Skeletal muscle satellite cell (primary cell): ENCODE measurements around the gene KIF26B. TPM values are rescaled to one million over a fixed set of nuclear protein-coding genes. Genes with fewer than 3 reads are reported as not detected.

Experiments used
- H3K27me3 ChIP-seq: 2 replicates; pipeline ENCODE4 v1.7.0; 2013; ENCODE audit warnings: low read length; ENCODE audit not compliant: control insufficient read depth, insufficient read depth
- H3K36me3 ChIP-seq: 2 replicates; pipeline ENCODE4 v1.7.0; 2013; ENCODE audit warnings: mild to moderate bottlenecking, control low read depth, low read length; ENCODE audit not compliant: insufficient read depth
- H3K4me1 ChIP-seq: 2 replicates; pipeline ENCODE4 v1.7.0; 2013; ENCODE audit warnings: low read length; ENCODE audit not compliant: control insufficient read depth, insufficient read depth
- H3K4me2 ChIP-seq: 2 replicates; pipeline ENCODE4 v1.7.0; 2013; ENCODE audit warnings: mild to moderate bottlenecking, low read length
- H3K4me3 ChIP-seq: 2 replicates; pipeline ENCODE4 v1.7.0; 2013; ENCODE audit warnings: low read length
- H3K9ac ChIP-seq: 2 replicates; pipeline ENCODE4 v1.7.0; 2013; ENCODE audit warnings: mild to moderate bottlenecking, low read depth, low read length, moderate library complexity
- H3K9me3 ChIP-seq: replicated peaks from 2 replicates; pipeline ENCODE4 v1.7.0; 2013; ENCODE audit warnings: mild to moderate bottlenecking, control low read depth, low read length
- small RNA-seq: library from RNA; depleted of rRNA; stranded (forward); fragments of <200 nt; gene quantifications from one replicate; pipeline ENCODE3, GENCODE V24; 2012

KIF26B gene

DNA sequence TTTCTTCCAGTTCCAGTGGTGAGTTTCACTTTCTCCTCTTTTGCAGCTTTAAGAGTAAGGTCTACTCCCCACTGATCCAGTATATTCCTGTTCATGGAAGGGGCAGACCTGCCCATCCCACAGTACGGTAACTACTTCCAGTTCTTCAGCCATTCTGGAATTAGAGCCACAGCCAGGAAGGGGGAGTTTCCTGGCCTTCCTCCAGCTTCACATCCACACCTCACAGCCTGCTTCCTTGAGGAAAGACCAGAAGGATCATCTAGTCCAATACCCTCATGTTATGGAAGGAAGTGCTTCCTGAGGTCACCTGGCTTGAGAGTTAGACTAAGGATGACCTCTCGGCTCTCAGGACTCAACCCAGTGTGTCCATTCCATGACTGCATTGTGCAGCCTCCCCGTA, 597.8 kb downstream of the KIF26B start:
- no peak overlapping the region for H3K4me2 ChIP-seq
- H3K36me3 ChIP-seq = peaks cover 5% of the 10 kb centered on the region
- H3K27me3 ChIP-seq = no peaks in the 10 kb centered on the region
- H3K9me3 ChIP-seq = no peaks in the 10 kb centered on the region
- H3K9ac ChIP-seq = no peak overlapping the region
- H3K4me3 ChIP-seq = no peak overlapping the region
- H3K4me1 ChIP-seq = no peaks in the 10 kb centered on the region

- Histone ChIP-seq H3K9ac (no peak overlapping the region), H3K4me3 (no peak overlapping the region), H3K4me2 (no peak overlapping the region), H3K4me1 (no peaks in the 10 kb centered on the region), H3K36me3 (no peaks in the 10 kb centered on the region), H3K9me3 (no peaks in the 10 kb centered on the region), H3K27me3 (no peaks in the 10 kb centered on the region)
Measured at GRCh38 chr1:245753807-245754206, 599.0 kb downstream of the KIF26B start.

GRCh38 chr1:245754463-245754961, 599.7 kb downstream of the KIF26B start:
- Histone ChIP-seq H3K36me3 (no peaks in the 10 kb centered on the region), H3K4me1 (no peaks in the 10 kb centered on the region), H3K27me3 (no peaks in the 10 kb centered on the region), H3K4me3 (no peak overlapping the region), H3K9me3 (no peaks in the 10 kb centered on the region), H3K4me2 (no peak overlapping the region), H3K9ac (no peak overlapping the region)

Small RNAs within 50 kb of the gene (small RNA-seq; reads per million reads assigned to genes)
- gene DNAJC19P8 (not detected), gene RNU1-132P (0.35 reads per million)
